ENCODE data around the gene FBXW4. TPM values are rescaled to one million over a fixed set of nuclear protein-coding genes. Genes with fewer than 3 reads are reported as not detected.
A peak's percentile ranks its signal among the peaks of the same experiment; 100 is the strongest.

FBXW4 gene
- total RNA-seq, 2 experiments from 2014 or later: 40.4 to 40.9 TPM

GRCh38 chr10:101716891-101717659 lies 22.1 kb upstream of the FBXW4 start:
- peak; percentile 29 for DNase-seq
- Mint-ChIP-seq H3K27ac (no peak overlapping the region), H3K9me3 (no peaks in the 10 kb centered on the region), H3K4me3 (no peak overlapping the region), H3K27me3 (ENCODE audit: low read depth) (peaks cover 11% of the 10 kb centered on the region), H3K36me3 (ENCODE audit: low read depth) (no peaks in the 10 kb centered on the region), H3K4me1 (ENCODE audit: low read depth) (peaks cover 6% of the 10 kb centered on the region)
- intact Hi-C loops (cut with micrococcal nuclease): no loop called here
- CTCF ChIA-PET: no interaction called here

DNA sequence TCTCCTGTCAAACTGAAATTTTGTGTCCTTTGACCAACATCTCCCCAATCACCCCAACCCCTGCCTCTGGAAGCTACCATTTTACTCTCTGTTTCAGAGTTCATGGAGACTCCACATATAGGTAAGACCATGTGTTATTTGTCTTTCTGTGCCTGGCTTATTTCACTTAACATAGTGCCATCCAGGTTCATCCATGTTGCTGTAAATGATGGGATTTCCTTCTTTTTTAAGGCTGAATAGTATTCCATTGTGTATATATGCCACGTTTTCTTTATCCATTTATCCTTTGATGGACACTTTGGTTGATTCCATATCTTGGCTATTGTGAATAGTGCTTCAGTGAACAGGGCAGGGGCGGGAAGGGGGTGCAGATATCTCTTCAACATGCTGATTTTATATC lies 18.0 kb upstream of the FBXW4 start:
- DNase-seq: no peak
- Mint-ChIP-seq H3K36me3 (ENCODE audit: low read depth) (no peaks in the 10 kb centered on the region), H3K4me3 (no peak overlapping the region), H3K27me3 (ENCODE audit: low read depth) (peaks cover 24% of the 10 kb centered on the region), H3K9me3 (no peaks in the 10 kb centered on the region), H3K27ac (no peak overlapping the region), H3K4me1 (ENCODE audit: low read depth) (peaks cover 11% of the 10 kb centered on the region)
- CTCF ChIA-PET: no interaction called here
- intact Hi-C loops (cut with micrococcal nuclease): no loop called here

GRCh38 chr10:101710793-101711192 lies 15.8 kb upstream of the FBXW4 start:
- DNase-seq: no peak
- CTCF ChIA-PET: interaction anchor here (0.7 kb wide), 1 partner anchor 18 kb away, joined by 3 read pairs; no protein-coding TSS in a partner anchor
- H3K27me3 Mint-ChIP-seq (ENCODE audit: low read depth): peaks cover 34% of the 10 kb centered on the region
- intact Hi-C loops (cut with micrococcal nuclease): no loop called here
- H3K4me3 Mint-ChIP-seq: no peak overlapping the region
- no peaks in the 10 kb centered on the region for H3K36me3 Mint-ChIP-seq (ENCODE audit: low read depth)
- no peaks in the 10 kb centered on the region for H3K9me3 Mint-ChIP-seq
- peaks cover 7% of the 10 kb centered on the region for H3K4me1 Mint-ChIP-seq (ENCODE audit: low read depth)
- no peak overlapping the region for H3K27ac Mint-ChIP-seq

DNA sequence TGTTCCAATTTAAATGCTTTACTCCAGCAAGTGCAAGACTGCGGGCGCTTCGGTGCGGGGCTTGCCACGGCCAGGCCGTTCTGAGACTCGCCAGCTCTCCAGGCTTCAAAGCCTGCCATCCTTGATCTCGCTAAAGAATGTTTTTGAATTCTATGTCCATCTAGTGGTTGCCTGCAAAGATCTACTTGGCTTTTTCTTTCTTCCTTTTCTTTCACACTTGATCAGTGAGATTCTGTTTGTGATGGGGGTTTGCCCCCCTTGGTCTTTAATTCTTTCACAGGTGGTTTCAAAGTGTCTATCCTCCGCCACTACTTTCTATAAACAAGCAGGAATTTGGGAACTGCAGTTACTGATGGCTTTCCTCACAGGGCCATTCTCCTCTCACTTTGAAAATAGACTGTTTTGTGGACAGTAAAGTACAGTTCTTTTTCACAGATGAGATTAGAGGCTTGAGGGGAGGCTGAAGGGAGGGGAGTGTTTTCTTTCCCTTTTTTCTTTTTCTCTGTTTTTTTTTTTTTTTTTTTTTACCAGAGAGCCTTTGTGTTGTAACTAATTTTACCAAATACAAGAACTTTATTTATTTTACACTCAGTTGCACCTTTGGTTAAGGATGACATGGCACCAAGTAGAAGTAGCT lies 15.2 kb upstream of the FBXW4 start:
- CTCF ChIA-PET: interaction anchor here (0.7 kb wide), 1 partner anchor 18 kb away, joined by 3 read pairs; no protein-coding TSS in a partner anchor
- peaks cover 40% of the 10 kb centered on the region for H3K27me3 Mint-ChIP-seq (ENCODE audit: low read depth)
- intact Hi-C loops (cut with micrococcal nuclease): no loop called here
- H3K27ac Mint-ChIP-seq: no peak overlapping the region
- H3K9me3 Mint-ChIP-seq: no peaks in the 10 kb centered on the region
- no peaks in the 10 kb centered on the region for H3K36me3 Mint-ChIP-seq (ENCODE audit: low read depth)
- no peak for DNase-seq
- no peak overlapping the region for H3K4me3 Mint-ChIP-seq
- H3K4me1 Mint-ChIP-seq (ENCODE audit: low read depth): peaks cover 7% of the 10 kb centered on the region

DNA sequence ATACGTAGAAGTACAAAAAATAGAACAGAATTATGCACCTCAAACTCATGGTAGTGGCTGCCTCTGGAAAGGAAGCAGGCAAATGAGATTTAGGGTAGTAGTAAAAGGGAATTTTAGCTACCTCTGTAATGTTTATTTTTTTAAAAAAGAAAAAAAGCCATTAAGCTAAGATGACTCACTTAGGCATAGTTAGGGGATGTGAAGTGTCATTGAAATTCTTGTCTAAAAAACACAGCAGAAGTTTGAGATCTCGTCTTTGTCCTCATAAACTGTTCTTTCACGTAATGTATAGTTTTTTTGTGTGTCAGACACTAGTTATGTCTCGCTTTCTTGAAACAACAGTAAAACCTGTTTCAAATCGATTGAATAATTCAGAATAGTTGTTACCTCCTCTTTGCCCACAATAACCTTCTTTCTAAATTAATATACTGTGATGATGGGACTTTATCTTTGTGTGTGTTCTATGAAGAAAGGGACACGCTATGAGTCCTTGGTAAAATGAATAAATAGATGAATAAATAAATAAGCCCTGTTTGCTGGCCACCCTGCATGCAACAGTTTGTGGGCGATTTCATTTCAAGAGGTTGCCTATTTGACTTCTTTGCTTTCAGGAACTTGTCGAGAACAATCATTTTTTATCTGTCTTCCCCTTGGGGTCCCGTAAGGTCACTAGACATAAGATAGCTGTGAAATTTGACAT lies 14.5 kb upstream of the FBXW4 start:
- DNase-seq: no peak
- H3K4me3 Mint-ChIP-seq: no peak overlapping the region
- H3K9me3 Mint-ChIP-seq: no peaks in the 10 kb centered on the region
- H3K4me1 Mint-ChIP-seq (ENCODE audit: low read depth): peaks cover 8% of the 10 kb centered on the region
- no peak overlapping the region for H3K27ac Mint-ChIP-seq
- CTCF ChIA-PET: no interaction called here
- H3K36me3 Mint-ChIP-seq (ENCODE audit: low read depth): no peaks in the 10 kb centered on the region
- peaks cover 43% of the 10 kb centered on the region for H3K27me3 Mint-ChIP-seq (ENCODE audit: low read depth)
- intact Hi-C loops (cut with micrococcal nuclease): no loop called here

- CTCF ChIA-PET: no interaction called here
- intact Hi-C loops (cut with micrococcal nuclease): no loop called here
- peaks cover 13% of the 10 kb centered on the region for H3K4me1 Mint-ChIP-seq (ENCODE audit: low read depth)
- no peak for DNase-seq
- H3K4me3 Mint-ChIP-seq: no peak overlapping the region
- no peak overlapping the region for H3K27ac Mint-ChIP-seq
- no peaks in the 10 kb centered on the region for H3K9me3 Mint-ChIP-seq
- no peaks in the 10 kb centered on the region for H3K36me3 Mint-ChIP-seq (ENCODE audit: low read depth)
- peaks cover 46% of the 10 kb centered on the region for H3K27me3 Mint-ChIP-seq (ENCODE audit: low read depth)
These were observed 13.9 kb upstream of the FBXW4 start for GRCh38 chr10:101708870-101709269.

GRCh38 chr10:101708073-101708472 lies 13.1 kb upstream of the FBXW4 start:
- peaks cover 20% of the 10 kb centered on the region for H3K4me1 Mint-ChIP-seq (ENCODE audit: low read depth)
- intact Hi-C loops (cut with micrococcal nuclease): no loop called here
- no peak overlapping the region for H3K27ac Mint-ChIP-seq
- no peak overlapping the region for H3K4me3 Mint-ChIP-seq
- H3K27me3 Mint-ChIP-seq (ENCODE audit: low read depth): peaks cover 46% of the 10 kb centered on the region
- H3K36me3 Mint-ChIP-seq (ENCODE audit: low read depth): no peaks in the 10 kb centered on the region
- CTCF ChIA-PET: no interaction called here
- no peak for DNase-seq
- no peaks in the 10 kb centered on the region for H3K9me3 Mint-ChIP-seq

- DNase-seq: no peak
- Mint-ChIP-seq H3K9me3 (no peaks in the 10 kb centered on the region), H3K27ac (no peak overlapping the region), H3K27me3 (ENCODE audit: low read depth) (peaks cover 39% of the 10 kb centered on the region), H3K36me3 (ENCODE audit: low read depth) (peaks cover 3% of the 10 kb centered on the region), H3K4me3 (no peak overlapping the region), H3K4me1 (ENCODE audit: low read depth) (peaks cover 28% of the 10 kb centered on the region)
- CTCF ChIA-PET: interaction anchor here (0.9 kb wide), 1 partner anchor 18 kb away, joined by 3 read pairs; no protein-coding TSS in a partner anchor
- intact Hi-C loops (cut with micrococcal nuclease): no loop called here
These were observed 9.4 kb upstream of the FBXW4 start for GRCh38 chr10:101704331-101704730.

DNA sequence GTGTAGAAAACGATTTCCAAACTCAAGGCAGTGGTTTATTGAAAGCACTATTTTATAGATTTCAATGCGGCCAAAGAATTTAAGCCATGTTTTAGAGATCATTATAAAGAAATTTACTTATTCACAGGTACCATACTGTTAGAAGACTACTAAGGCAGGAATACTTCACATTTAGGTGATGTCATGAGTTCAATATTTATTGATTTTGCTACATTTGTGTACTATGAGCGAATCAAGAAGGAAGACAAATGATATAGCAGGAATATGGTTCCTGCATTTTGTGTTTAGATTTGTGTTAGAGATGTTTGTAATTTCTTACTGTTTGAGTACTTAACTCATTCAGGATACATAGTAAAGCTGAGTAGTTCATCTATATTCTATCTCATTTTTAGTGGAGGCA lies 1.7 kb upstream of the FBXW4 start:
- intact Hi-C loops (cut with micrococcal nuclease): loop anchor here (5.0 kb wide), 1 partner anchor 416 kb away; no protein-coding TSS in a partner anchor
- Mint-ChIP-seq H3K27me3 (ENCODE audit: low read depth) (no peaks in the 10 kb centered on the region), H3K4me3 (no peak overlapping the region), H3K4me1 (ENCODE audit: low read depth) (peaks cover 17% of the 10 kb centered on the region), H3K36me3 (ENCODE audit: low read depth) (peaks cover 7% of the 10 kb centered on the region), H3K9me3 (no peaks in the 10 kb centered on the region), H3K27ac (no peak overlapping the region)
- CTCF ChIA-PET: no interaction called here
- DNase-seq: no peak

DNA sequence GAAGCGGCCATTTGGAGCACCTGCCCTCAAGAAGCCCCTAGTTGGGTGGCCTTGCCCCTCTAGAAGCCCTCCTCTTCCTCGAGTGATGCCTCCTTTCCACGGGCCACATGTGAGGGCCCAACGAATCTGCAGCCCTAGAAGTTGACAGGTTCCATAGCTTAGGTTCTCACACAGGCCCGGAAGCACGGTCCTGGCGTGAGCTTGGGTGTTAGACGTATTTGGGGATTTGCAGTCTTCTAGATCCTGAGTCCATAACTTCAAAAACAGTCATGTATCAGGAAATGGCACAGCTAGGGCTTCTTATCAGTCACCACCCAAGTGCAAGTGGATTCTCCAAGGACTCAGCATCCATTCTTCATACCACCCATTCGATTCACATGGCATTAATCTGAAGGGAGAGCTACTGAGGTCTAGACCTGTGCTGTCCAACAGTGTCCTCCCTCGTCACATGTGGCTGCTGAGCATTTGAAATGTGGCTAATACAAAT lies 477 bp upstream of the FBXW4 start:
- Mint-ChIP-seq H3K4me3 (peak overlapping the region; percentile 71), H3K27me3 (ENCODE audit: low read depth) (no peaks in the 10 kb centered on the region), H3K4me1 (ENCODE audit: low read depth) (peaks cover 27% of the 10 kb centered on the region), H3K36me3 (ENCODE audit: low read depth) (peaks cover 7% of the 10 kb centered on the region), H3K27ac (peak overlapping the region; percentile 74), H3K9me3 (no peaks in the 10 kb centered on the region)
- CTCF ChIA-PET: interaction anchor here (0.6 to 1.5 kb wide), 3 partner anchors 86 to 1658 kb away, joined by 3 to 4 read pairs (median 3); no protein-coding TSS in a partner anchor
- intact Hi-C loops (cut with micrococcal nuclease): loop anchor here (1.0 to 5.0 kb wide), 3 partner anchors 8 to 417 kb away; partner anchors contain the start of gene NPM3
- no peak for DNase-seq

- H3K4me1 Mint-ChIP-seq (ENCODE audit: low read depth): peaks cover 38% of the 10 kb centered on the region
- peak; percentile 56 for DNase-seq
- intact Hi-C loops (cut with micrococcal nuclease): loop anchor here (2.0 kb wide), 1 partner anchor 89 kb away; the partner anchor contains the start of gene NPM3
- no peaks in the 10 kb centered on the region for H3K27me3 Mint-ChIP-seq (ENCODE audit: low read depth)
- no peaks in the 10 kb centered on the region for H3K9me3 Mint-ChIP-seq
- peaks cover 3% of the 10 kb centered on the region for H3K36me3 Mint-ChIP-seq (ENCODE audit: low read depth)
- H3K27ac Mint-ChIP-seq: peak overlapping the region; percentile 97
- H3K4me3 Mint-ChIP-seq: peak overlapping the region; percentile 97
- CTCF ChIA-PET: interaction anchor here (1.5 to 1.9 kb wide), 2 partner anchors 87 to 480 kb away, joined by 4 to 5 read pairs; no protein-coding TSS in a partner anchor
These were observed 844 bp downstream of the FBXW4 start for GRCh38 chr10:101693978-101694673.

DNA sequence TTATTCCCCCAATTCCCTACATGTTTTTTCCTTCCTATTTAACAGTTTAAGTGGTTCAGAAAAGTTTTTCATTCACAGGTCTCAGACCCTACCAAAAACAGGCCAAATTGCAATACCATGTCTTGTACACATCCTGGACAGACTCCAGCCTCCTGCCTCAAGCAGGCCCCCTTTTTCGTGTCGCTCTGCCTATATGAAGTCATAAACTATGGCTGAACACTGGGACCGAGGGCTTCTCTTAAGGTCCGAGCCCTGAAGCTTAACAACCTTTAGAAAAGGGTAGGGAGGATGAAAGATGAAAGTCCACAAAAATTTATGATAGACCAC lies 1.4 kb downstream of the FBXW4 start:
- DNase-seq: peak; percentile 27
- Mint-ChIP-seq H3K27me3 (ENCODE audit: low read depth) (no peaks in the 10 kb centered on the region), H3K4me3 (peak overlapping the region; percentile 97), H3K9me3 (no peaks in the 10 kb centered on the region), H3K36me3 (ENCODE audit: low read depth) (peaks cover 3% of the 10 kb centered on the region), H3K27ac (peak overlapping the region; percentile 97), H3K4me1 (ENCODE audit: low read depth) (peaks cover 43% of the 10 kb centered on the region)
- CTCF ChIA-PET: interaction anchor here (1.0 to 1.9 kb wide), 2 partner anchors 86 to 88 kb away, joined by 4 to 5 read pairs; no protein-coding TSS in a partner anchor
- intact Hi-C loops (cut with micrococcal nuclease): no loop called here

All from activated naive CD4-positive, alpha-beta T cell treated with anti-CD3 and anti-CD28 coated beads for 36 hours (primary cell).